Nephron (organoid): ENCODE measurements around the gene HMGCS2.
A peak's percentile ranks its signal among the peaks of the same experiment; 100 is the strongest.

Experiments used
- H3K27ac Mint-ChIP-seq, 3 experiments: 2 replicates each; pipeline ENCODE4 v1.8.0; 2020; ENCODE audit warnings: mixed read lengths in 3 of 3, mild to moderate bottlenecking in 2 of 3, moderate library complexity in 1 of 3
- H3K27me3 Mint-ChIP-seq: 2 replicates; pipeline ENCODE4 v1.8.0; 2021; ENCODE audit warnings: low read depth, mild to moderate bottlenecking, moderate library complexity, mixed read lengths
- H3K36me3 Mint-ChIP-seq: 2 replicates; pipeline ENCODE4 v1.8.0; 2020; ENCODE audit warnings: low read depth, mixed read lengths
- H3K4me1 Mint-ChIP-seq: 2 replicates; pipeline ENCODE4 v1.8.0; 2020; ENCODE audit warnings: mixed read lengths
- H3K4me3 Mint-ChIP-seq, 3 experiments: 2 replicates each; pipeline ENCODE4 v1.8.0; 2020; ENCODE audit warnings: mild to moderate bottlenecking in 3 of 3, mixed read lengths in 3 of 3, moderate library complexity in 2 of 3
- H3K9me3 Mint-ChIP-seq: 2 replicates; pipeline ENCODE4 v1.8.0; 2020; ENCODE audit warnings: mixed read lengths
- CTCF ChIP-seq, 3 experiments: fragments of 200-600 bp; sonication (generic); IDR thresholded peaks; one replicate each; pipeline ENCODE4 v1.5.0; 2021; ENCODE audit warnings: antibody characterized with exemption in 3 of 3; ENCODE audit not compliant: unreplicated experiment in 3 of 3

The HMGCS2 gene

GRCh38 chr1:119811985-119812557 lies 43.4 kb upstream of the HMGCS2 start:
- H3K27me3 Mint-ChIP-seq: peaks cover 13% of the 10 kb centered on the region
- H3K4me1 Mint-ChIP-seq: peaks cover 7% of the 10 kb centered on the region
- no peak overlapping the region for H3K4me3 Mint-ChIP-seq
- no peak overlapping the region for H3K27ac Mint-ChIP-seq
- no peaks in the 10 kb centered on the region for H3K36me3 Mint-ChIP-seq
- TF ChIP-seq CTCF (IDR thresholded peaks at IDR 0.05; ENCODE audit: unreplicated experiment in 3 of 3): no peak
- H3K9me3 Mint-ChIP-seq: no peaks in the 10 kb centered on the region

- TF ChIP-seq CTCF (IDR thresholded peaks at IDR 0.05; ENCODE audit: unreplicated experiment in 3 of 3): no peak
- H3K4me3 Mint-ChIP-seq: no peak within 1 kb of the TSS
- H3K4me1 Mint-ChIP-seq: peaks cover 7% of the 10 kb centered on the region
- no peaks in the 10 kb centered on the region for H3K9me3 Mint-ChIP-seq
- peaks cover 13% of the 10 kb centered on the region for H3K27me3 Mint-ChIP-seq
- H3K27ac Mint-ChIP-seq: peak within 1 kb of the TSS in 1 of 3 experiments; percentile 49
- H3K36me3 Mint-ChIP-seq: no peaks in the 10 kb centered on the region
Observed at GRCh38 chr1:119811387-119811786, 42.7 kb upstream of the HMGCS2 start, which contains the start of gene REG4. REG4 (minus strand) TSS chr1:119811460; CDS start chr1:119808769, 2,691 bp downstream.

GRCh38 chr1:119808972-119809550 lies 40.4 kb upstream of the HMGCS2 start:
- TF ChIP-seq CTCF (IDR thresholded peaks at IDR 0.05; ENCODE audit: unreplicated experiment in 3 of 3): peak; percentile 95 to 97 (median 96)
- Mint-ChIP-seq H3K27me3 (peaks cover 15% of the 10 kb centered on the region), H3K4me1 (peaks cover 7% of the 10 kb centered on the region), H3K4me3 (no peak overlapping the region), H3K36me3 (no peaks in the 10 kb centered on the region), H3K27ac (peak overlapping the region in 1 of 3 experiments; percentile 16), H3K9me3 (no peaks in the 10 kb centered on the region)

DNA sequence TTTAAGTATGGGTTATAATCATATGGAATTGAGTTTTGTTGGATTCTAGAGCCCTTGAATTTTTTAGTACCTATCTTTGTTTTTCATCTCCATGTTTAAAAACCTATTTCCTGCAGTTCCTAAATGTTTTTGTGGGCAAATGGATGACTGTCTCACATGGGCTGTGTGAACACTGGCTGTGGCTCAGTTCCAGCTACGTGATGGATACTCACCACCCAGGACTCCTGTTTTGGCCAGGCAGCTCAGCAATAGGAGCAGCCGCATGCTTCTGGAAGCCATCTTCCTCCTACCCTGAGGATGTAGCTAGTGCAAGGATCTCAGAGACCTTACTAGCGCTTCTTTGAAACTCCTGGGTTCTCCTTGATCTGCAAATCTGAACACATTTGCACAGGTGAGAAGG lies 39.8 kb upstream of the HMGCS2 start:
- Mint-ChIP-seq H3K9me3 (no peaks in the 10 kb centered on the region), H3K27ac (no peak overlapping the region), H3K27me3 (peaks cover 14% of the 10 kb centered on the region), H3K36me3 (no peaks in the 10 kb centered on the region), H3K4me3 (no peak overlapping the region), H3K4me1 (peaks cover 7% of the 10 kb centered on the region)
- no peak for TF ChIP-seq CTCF (IDR thresholded peaks at IDR 0.05; ENCODE audit: unreplicated experiment in 3 of 3)

DNA sequence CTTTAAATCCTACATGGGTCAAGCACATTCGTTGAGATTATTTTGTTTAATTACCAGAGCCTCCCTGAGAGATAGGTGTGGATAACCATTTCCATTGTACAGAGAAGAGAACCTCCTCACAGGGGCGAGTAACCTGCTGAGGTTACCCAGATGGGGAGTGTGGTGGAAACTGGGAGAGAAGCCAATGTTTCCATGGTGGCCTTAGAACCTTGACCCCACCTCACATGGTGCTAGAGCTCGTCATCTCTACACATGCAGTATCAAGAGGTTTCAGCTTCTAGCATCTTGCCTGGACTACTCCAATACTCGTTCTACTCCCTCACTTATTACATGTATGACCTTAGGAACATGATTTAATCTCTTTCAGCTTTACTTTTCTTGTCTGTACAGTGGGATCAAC lies 37.8 kb upstream of the HMGCS2 start:
- TF ChIP-seq CTCF (IDR thresholded peaks at IDR 0.05; ENCODE audit: unreplicated experiment in 3 of 3): no peak
- peaks cover 15% of the 10 kb centered on the region for H3K27me3 Mint-ChIP-seq

DNA sequence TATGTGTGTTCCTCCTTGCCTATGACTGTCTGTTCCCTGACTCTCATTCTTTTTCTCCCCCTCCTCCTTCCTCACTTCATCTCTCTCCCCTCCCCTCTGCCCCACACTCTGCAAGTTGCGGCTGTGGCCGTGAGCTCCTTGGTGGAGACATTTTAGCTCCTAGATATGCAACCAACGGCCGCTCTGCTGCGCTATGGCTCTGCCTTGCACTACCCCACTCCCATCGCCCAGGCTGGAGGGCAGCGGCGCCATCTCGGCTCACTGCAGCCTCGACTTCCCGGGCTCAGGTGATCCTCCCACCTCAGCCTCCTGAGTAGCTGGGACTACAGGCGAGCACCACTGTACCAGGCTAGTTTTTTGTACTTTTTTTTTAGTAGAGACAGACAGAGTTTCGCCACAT lies 37.0 kb upstream of the HMGCS2 start:
- TF ChIP-seq CTCF (IDR thresholded peaks at IDR 0.05; ENCODE audit: unreplicated experiment in 3 of 3): no peak
- H3K36me3 Mint-ChIP-seq: no peaks in the 10 kb centered on the region
- peaks cover 7% of the 10 kb centered on the region for H3K4me1 Mint-ChIP-seq
- H3K27me3 Mint-ChIP-seq: peaks cover 18% of the 10 kb centered on the region
- H3K27ac Mint-ChIP-seq: no peak overlapping the region
- no peaks in the 10 kb centered on the region for H3K9me3 Mint-ChIP-seq
- no peak overlapping the region for H3K4me3 Mint-ChIP-seq

More for the DNA sequence above, 37.8 kb upstream of the HMGCS2 start:
- H3K27ac Mint-ChIP-seq: no peak overlapping the region
- H3K4me1 Mint-ChIP-seq: peaks cover 7% of the 10 kb centered on the region
- H3K36me3 Mint-ChIP-seq: no peaks in the 10 kb centered on the region
- no peaks in the 10 kb centered on the region for H3K9me3 Mint-ChIP-seq
- no peak overlapping the region for H3K4me3 Mint-ChIP-seq
